ENCODE results near the gene C3orf18. TPM values are rescaled to one million over a fixed set of nuclear protein-coding genes. Genes with fewer than 3 reads are reported as not detected.

Gene C3orf18
- total and polyA plus RNA-seq, 2 donors (not counting 3 experiments of a cell fraction or from before 2014, with no cell fraction given), result 1.7 to 2.9 TPM

DNA sequence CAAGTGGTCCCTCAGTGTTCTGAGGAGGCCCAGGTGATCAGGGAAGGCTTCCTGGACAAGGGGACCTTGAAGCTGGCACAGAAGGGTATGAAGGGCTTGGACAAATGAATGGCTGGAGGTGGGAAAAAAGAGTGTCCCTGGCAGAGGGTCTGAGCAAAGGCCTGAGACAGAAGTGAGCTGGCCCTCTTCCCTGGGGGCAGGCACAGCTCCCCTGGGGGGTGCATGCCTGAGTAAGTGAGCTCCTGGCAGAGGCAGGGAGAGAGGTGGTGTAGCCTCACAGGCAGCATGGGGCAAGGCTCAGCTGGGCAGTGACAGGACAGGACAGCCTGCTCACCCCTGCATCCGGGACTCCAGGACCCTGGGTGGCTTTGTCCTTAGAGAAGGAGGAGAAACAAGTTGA, 58.7 kb downstream of the C3orf18 start:
- no peaks in the 10 kb centered on the region for H4K20me1 ChIP-seq (replicated peaks; ENCODE audit: control insufficient read depth, extremely low read depth, insufficient read depth, low read length)

More for the DNA sequence above, 58.7 kb downstream of the C3orf18 start:
- Histone ChIP-seq H3K27me3 (ENCODE audit: control insufficient read depth in 2 of 2, insufficient read depth in 2 of 2, low read length in 2 of 2) (peaks cover 16 to 18% of the 10 kb centered on the region in 2 experiments), H3K4me1 (ENCODE audit: control insufficient read depth, extremely low read depth, insufficient read depth, low read length) (no peaks in the 10 kb centered on the region), H3K9ac (replicated peaks; ENCODE audit: extremely low read depth, insufficient read depth, low read length) (no peak overlapping the region), H3K9me3 (replicated peaks; ENCODE audit: control insufficient read depth, insufficient read depth, low read length) (no peaks in the 10 kb centered on the region), H3K27ac (ENCODE audit: insufficient read depth, low read depth, low read length) (no peak overlapping the region), H2AFZ (ENCODE audit: low read depth, low read length) (no peak overlapping the region), H3K79me2 (ENCODE audit: control insufficient read depth, insufficient read depth, low read length) (no peaks in the 10 kb centered on the region), H3K4me3 (replicated peaks in 1 of 3; ENCODE audit: insufficient read depth in 1 of 3, low read depth in 1 of 3, low read length in 3 of 3) (no peak overlapping the region), H3K4me2 (ENCODE audit: insufficient read depth, low read length) (no peak overlapping the region), H3K36me3 (ENCODE audit: control insufficient read depth in 2 of 2, extremely low read depth in 1 of 2, insufficient read depth in 2 of 2, low read length in 2 of 2) (no peaks in the 10 kb centered on the region), H3K9me1 (replicated peaks; ENCODE audit: control insufficient read depth, extremely low read depth, insufficient read depth, low read length) (no peaks in the 10 kb centered on the region)
- ChIA-PET POLR2A (no interaction called here), CTCF (no interaction called here)
- dilution Hi-C loops (cut with MboI; ENCODE audit: extremely low pct_ligation_motif_present, low sequenced_read_pairs) (no loop called here), intact Hi-C loops (cut with micrococcal nuclease) (no loop called here)
- DNase-seq (ENCODE audit: low read depth, low spot score) (no peak), FAIRE-seq (no peak)
- BruUV-seq (replicated peaks), result no TSS peak
- TF ChIP-seq POLR2A (IDR thresholded peaks at IDR 0.05; ENCODE audit: low read depth, low read length) (no peak), EZH2 (IDR thresholded peaks at IDR 0.05; ENCODE audit: borderline replicate concordance, low read depth, low read length, severe bottlenecking) (no peak), GATA2 (IDR thresholded peaks at IDR 0.05; ENCODE audit: insufficient read depth, insufficient read length, low read depth, low read length) (no peak), FOS (IDR thresholded peaks at IDR 0.05; ENCODE audit: borderline replicate concordance, insufficient read depth, low read length) (no peak), POLR2AphosphoS5 (IDR thresholded peaks at IDR 0.05; ENCODE audit: insufficient read depth, low read depth, low read length) (no peak), JUN (IDR thresholded peaks at IDR 0.05; ENCODE audit: borderline replicate concordance, insufficient read depth, insufficient read length, low read depth) (no peak), MYC (IDR thresholded peaks at IDR 0.05; ENCODE audit: low read depth, low read length) (no peak)
- TF ChIP-seq, protein P1, sequence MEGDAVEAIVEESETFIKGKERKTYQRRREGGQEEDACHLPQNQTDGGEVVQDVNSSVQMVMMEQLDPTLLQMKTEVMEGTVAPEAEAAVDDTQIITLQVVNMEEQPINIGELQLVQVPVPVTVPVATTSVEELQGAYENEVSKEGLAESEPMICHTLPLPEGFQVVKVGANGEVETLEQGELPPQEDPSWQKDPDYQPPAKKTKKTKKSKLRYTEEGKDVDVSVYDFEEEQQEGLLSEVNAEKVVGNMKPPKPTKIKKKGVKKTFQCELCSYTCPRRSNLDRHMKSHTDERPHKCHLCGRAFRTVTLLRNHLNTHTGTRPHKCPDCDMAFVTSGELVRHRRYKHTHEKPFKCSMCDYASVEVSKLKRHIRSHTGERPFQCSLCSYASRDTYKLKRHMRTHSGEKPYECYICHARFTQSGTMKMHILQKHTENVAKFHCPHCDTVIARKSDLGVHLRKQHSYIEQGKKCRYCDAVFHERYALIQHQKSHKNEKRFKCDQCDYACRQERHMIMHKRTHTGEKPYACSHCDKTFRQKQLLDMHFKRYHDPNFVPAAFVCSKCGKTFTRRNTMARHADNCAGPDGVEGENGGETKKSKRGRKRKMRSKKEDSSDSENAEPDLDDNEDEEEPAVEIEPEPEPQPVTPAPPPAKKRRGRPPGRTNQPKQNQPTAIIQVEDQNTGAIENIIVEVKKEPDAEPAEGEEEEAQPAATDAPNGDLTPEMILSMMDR (IDR thresholded peaks at IDR 0.05; ENCODE audit: extremely low read depth in 1 of 2, insufficient read depth in 1 of 2, low read depth in 1 of 2, low read length in 2 of 2), result no peak
- TF ChIP-seq, protein P2, sequence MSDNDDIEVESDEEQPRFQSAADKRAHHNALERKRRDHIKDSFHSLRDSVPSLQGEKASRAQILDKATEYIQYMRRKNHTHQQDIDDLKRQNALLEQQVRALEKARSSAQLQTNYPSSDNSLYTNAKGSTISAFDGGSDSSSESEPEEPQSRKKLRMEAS (IDR thresholded peaks at IDR 0.05; ENCODE audit: insufficient read depth, insufficient read length), result no peak

Other genes starting within 250 kb of the C3orf18 start
- gene HYAL2, start 245.0 kb downstream of the C3orf18 start, total RNA-seq, result 266 and 279 TPM in 2 replicates
- 970 and 1,145 TPM in 2 replicates for gene HYAL2, start 245.0 kb downstream of the C3orf18 start, polyA plus RNA-seq
- 30.0 and 31.0 TPM in 2 replicates for gene TUSC2, start 239.5 kb downstream of the C3orf18 start, total RNA-seq
- gene TUSC2, start 239.5 kb downstream of the C3orf18 start, polyA plus RNA-seq, result 84.8 and 89.0 TPM in 2 replicates
- 27.0 and 31.9 TPM in 2 replicates for gene RASSF1, start 226.9 kb downstream of the C3orf18 start, total RNA-seq
- gene RASSF1, start 226.9 kb downstream of the C3orf18 start, polyA plus RNA-seq, result 52.2 and 59.7 TPM in 2 replicates
- gene ZMYND10, start 222.0 kb downstream of the C3orf18 start, total RNA-seq, result 0.38 and 0.51 TPM in 2 replicates
- 0.25 and 0.33 TPM in 2 replicates for gene ZMYND10, start 222.0 kb downstream of the C3orf18 start, polyA plus RNA-seq
- gene NPRL2, start 217.0 kb downstream of the C3orf18 start, total RNA-seq, result 13.4 and 14.5 TPM in 2 replicates
- 30.6 and 33.5 TPM in 2 replicates for gene NPRL2, start 217.0 kb downstream of the C3orf18 start, polyA plus RNA-seq
- gene CYB561D2, start 216.9 kb downstream of the C3orf18 start, total RNA-seq, result 13.6 and 16.3 TPM in 2 replicates
- 46.0 and 55.8 TPM in 2 replicates for gene CYB561D2, start 216.9 kb downstream of the C3orf18 start, polyA plus RNA-seq
- gene TMEM115, start 208.2 kb downstream of the C3orf18 start, total RNA-seq, result 43.2 and 44.7 TPM in 2 replicates
- gene TMEM115, start 208.2 kb downstream of the C3orf18 start, polyA plus RNA-seq, result 65.5 and 90.1 TPM in 2 replicates
- gene CACNA2D2, start 64.1 kb downstream of the C3orf18 start, total RNA-seq, result not detected in 2 replicates
- 0.15 and 0.21 TPM in 2 replicates for gene CACNA2D2, start 64.1 kb downstream of the C3orf18 start, polyA plus RNA-seq
- 12.0 and 15.2 TPM in 2 replicates for gene HEMK1, start 1.8 kb upstream of the C3orf18 start, total RNA-seq
- 14.2 and 15.9 TPM in 2 replicates for gene HEMK1, start 1.8 kb upstream of the C3orf18 start, polyA plus RNA-seq
- 2.2 and 2.5 TPM in 2 replicates for gene CISH, start 44.0 kb upstream of the C3orf18 start, total RNA-seq
- 4.1 and 5.8 TPM in 2 replicates for gene CISH, start 44.0 kb upstream of the C3orf18 start, polyA plus RNA-seq
- gene MAPKAPK3, start 49.4 kb upstream of the C3orf18 start, total RNA-seq, result 18.5 and 21.3 TPM in 2 replicates
- 30.5 and 33.2 TPM in 2 replicates for gene MAPKAPK3, start 49.4 kb upstream of the C3orf18 start, polyA plus RNA-seq
- 0.13 and 0.16 TPM in 2 replicates for gene DOCK3, start 107.2 kb upstream of the C3orf18 start, total RNA-seq
- 0.08 TPM in 2 replicates for gene DOCK3, start 107.2 kb upstream of the C3orf18 start, polyA plus RNA-seq

Measured in endothelial cell of umbilical vein (primary cell).